ENCODE data around the gene ATL3.
"Not testable (repeated sequence)": the region's sequence is repeated elsewhere in the genome, so short reads cannot be mapped to it uniquely, and the experiment has no call there.

The ATL3 gene

DNA sequence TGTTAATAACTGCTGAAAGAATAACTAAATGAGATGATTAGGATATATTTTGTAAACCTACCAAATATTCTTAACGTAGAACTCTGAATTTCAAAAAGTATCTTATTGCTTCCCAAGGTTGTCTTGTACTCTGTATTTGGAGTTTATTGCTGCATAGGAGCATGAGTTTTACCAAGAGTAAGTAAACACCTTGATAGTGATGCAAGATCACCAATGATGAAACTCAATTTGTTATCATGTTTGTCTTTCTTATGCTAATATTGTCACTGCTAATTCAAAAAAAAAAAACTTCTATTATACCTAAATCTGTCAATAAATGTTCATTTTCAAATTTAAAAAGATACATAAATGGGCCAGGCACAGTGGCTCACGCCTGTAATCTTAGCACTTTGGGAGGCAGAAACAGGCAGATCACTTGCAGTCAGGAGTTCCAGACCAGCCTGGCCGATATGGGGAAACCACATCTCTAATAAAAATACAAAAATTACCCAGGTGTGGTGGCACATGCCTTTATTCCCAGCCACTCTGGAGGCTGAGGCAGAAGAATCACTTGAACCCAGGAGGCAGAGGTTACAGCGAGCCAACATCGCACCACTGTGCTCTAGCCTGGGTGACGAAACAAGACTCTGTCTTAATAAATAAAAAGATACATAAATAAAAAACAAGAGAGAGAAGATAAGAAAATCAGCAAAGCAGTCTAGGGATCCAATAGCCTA, 84.6 kb downstream of the ATL3 start:
- H3K9ac ChIP-seq (ENCODE audit: low read depth, low read length), result no peak overlapping the region
- TF ChIP-seq EZH2 (IDR thresholded peaks at IDR 0.05; ENCODE audit: borderline replicate concordance, low read depth, low read length, severe bottlenecking), result no peak
- TF ChIP-seq, protein P1, sequence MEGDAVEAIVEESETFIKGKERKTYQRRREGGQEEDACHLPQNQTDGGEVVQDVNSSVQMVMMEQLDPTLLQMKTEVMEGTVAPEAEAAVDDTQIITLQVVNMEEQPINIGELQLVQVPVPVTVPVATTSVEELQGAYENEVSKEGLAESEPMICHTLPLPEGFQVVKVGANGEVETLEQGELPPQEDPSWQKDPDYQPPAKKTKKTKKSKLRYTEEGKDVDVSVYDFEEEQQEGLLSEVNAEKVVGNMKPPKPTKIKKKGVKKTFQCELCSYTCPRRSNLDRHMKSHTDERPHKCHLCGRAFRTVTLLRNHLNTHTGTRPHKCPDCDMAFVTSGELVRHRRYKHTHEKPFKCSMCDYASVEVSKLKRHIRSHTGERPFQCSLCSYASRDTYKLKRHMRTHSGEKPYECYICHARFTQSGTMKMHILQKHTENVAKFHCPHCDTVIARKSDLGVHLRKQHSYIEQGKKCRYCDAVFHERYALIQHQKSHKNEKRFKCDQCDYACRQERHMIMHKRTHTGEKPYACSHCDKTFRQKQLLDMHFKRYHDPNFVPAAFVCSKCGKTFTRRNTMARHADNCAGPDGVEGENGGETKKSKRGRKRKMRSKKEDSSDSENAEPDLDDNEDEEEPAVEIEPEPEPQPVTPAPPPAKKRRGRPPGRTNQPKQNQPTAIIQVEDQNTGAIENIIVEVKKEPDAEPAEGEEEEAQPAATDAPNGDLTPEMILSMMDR (IDR thresholded peaks at IDR 0.05; ENCODE audit: borderline replicate concordance, extremely low read depth, low read length, poor library complexity, severe bottlenecking), result no peak
- H3K27me3 ChIP-seq (ENCODE audit: insufficient read depth, low read length, poor library complexity), result peaks cover 3% of the 10 kb centered on the region
- no peak overlapping the region for H3K4me2 ChIP-seq (ENCODE audit: insufficient read depth, low read length)
- H3K4me1 ChIP-seq (ENCODE audit: insufficient read depth, low read length), result no peaks in the 10 kb centered on the region; the same call in 1 of the 2 replicates
- H3K9me3 ChIP-seq (ENCODE audit: insufficient read depth, low read length, severe bottlenecking), result peaks cover 7% of the 10 kb centered on the region
- H2AFZ ChIP-seq (ENCODE audit: low read depth, low read length), result no peak overlapping the region
- H3K27ac ChIP-seq (ENCODE audit: low read length), result no peak overlapping the region
- no peaks in the 10 kb centered on the region for H3K79me2 ChIP-seq (ENCODE audit: insufficient read depth, low read length)
- H3K36me3 ChIP-seq (ENCODE audit: insufficient read depth, low read length), result no peaks in the 10 kb centered on the region
- no peaks in the 10 kb centered on the region for H4K20me1 ChIP-seq (ENCODE audit: insufficient read depth, low read length)
- no peak for DNase-seq
- H3K4me3 ChIP-seq (ENCODE audit: low read depth in 1 of 2, low read length in 2 of 2), result no peak overlapping the region
- no peak for ATAC-seq (ENCODE audit: insufficient read depth, low read depth)

DNA sequence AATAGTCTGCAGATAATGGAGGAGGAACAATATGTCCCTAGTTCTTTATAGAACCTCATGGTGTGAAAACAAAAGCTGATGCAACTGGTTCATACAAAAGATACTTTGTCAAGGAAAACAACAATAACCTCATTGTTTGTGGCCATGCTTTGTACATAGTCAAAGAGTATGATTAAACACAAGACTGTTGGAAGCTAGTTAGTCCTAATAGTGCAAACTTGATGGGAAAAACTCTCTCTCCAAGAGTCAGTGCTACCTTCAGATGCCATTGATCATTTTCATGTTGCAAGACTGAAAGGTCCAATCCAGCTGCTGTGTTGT, 87.9 kb downstream of the ATL3 start:
- no peak for TF ChIP-seq EZH2 (IDR thresholded peaks at IDR 0.05; ENCODE audit: borderline replicate concordance, low read depth, low read length, severe bottlenecking)
- TF ChIP-seq, protein P1 (IDR thresholded peaks at IDR 0.05; ENCODE audit: borderline replicate concordance, extremely low read depth, low read length, poor library complexity, severe bottlenecking), result no peak
- H3K9ac ChIP-seq (ENCODE audit: low read depth, low read length), result no peak overlapping the region
- H3K4me2 ChIP-seq (ENCODE audit: insufficient read depth, low read length), result no peak overlapping the region
- no peak overlapping the region for H3K27ac ChIP-seq (ENCODE audit: low read length)
- no peak overlapping the region for H2AFZ ChIP-seq (ENCODE audit: low read depth, low read length)
- DNase-seq (no peak), ATAC-seq (ENCODE audit: insufficient read depth, low read depth) (no peak)
- no peaks in the 10 kb centered on the region for H4K20me1 ChIP-seq (ENCODE audit: insufficient read depth, low read length)
- no peaks in the 10 kb centered on the region; the same call in 1 of the 2 replicates for H3K4me1 ChIP-seq (ENCODE audit: insufficient read depth, low read length)
- no peaks in the 10 kb centered on the region for H3K36me3 ChIP-seq (ENCODE audit: insufficient read depth, low read length)
- H3K9me3 ChIP-seq (ENCODE audit: insufficient read depth, low read length, severe bottlenecking), result peaks cover 17% of the 10 kb centered on the region
- no peaks in the 10 kb centered on the region for H3K27me3 ChIP-seq (ENCODE audit: insufficient read depth, low read length, poor library complexity)
- H3K79me2 ChIP-seq (ENCODE audit: insufficient read depth, low read length), result no peaks in the 10 kb centered on the region
- H3K4me3 ChIP-seq (ENCODE audit: low read depth in 1 of 2, low read length in 2 of 2), result no peak overlapping the region

DNA sequence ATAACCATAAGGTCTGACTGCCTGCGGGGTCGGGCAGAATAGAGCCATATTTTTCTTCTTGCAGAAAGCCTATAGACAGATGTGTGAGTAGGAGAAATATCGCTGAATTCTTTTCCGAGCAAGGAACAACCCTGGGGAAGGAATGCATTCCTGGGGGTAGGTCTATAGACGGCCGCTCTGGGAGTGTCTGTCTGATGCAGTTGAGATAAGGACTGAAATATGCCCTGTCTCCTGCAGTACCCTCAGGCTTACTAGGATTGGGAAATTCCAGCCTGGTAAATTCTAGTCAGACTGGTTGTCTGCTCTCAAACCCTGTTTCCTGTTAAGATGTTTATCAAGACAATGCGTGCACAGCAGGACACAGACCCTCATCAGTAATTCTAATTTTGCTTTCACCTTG, 90.0 kb downstream of the ATL3 start:
- not testable (repeated sequence) for H3K4me3 ChIP-seq (ENCODE audit: low read depth in 1 of 2, low read length in 2 of 2); H3K4me2 ChIP-seq (ENCODE audit: insufficient read depth, low read length); H3K36me3 ChIP-seq (ENCODE audit: insufficient read depth, low read length); H3K9ac ChIP-seq (ENCODE audit: low read depth, low read length); H3K4me1 ChIP-seq (ENCODE audit: insufficient read depth, low read length); H4K20me1 ChIP-seq (ENCODE audit: insufficient read depth, low read length); H3K27ac ChIP-seq (ENCODE audit: low read length); H2AFZ ChIP-seq (ENCODE audit: low read depth, low read length); H3K27me3 ChIP-seq (ENCODE audit: insufficient read depth, low read length, poor library complexity); H3K79me2 ChIP-seq (ENCODE audit: insufficient read depth, low read length); ATAC-seq (ENCODE audit: insufficient read depth, low read depth)
- peaks cover 17% of the 10 kb centered on the region for H3K9me3 ChIP-seq (ENCODE audit: insufficient read depth, low read length, severe bottlenecking)
- peak; percentile 24 for DNase-seq

DNA sequence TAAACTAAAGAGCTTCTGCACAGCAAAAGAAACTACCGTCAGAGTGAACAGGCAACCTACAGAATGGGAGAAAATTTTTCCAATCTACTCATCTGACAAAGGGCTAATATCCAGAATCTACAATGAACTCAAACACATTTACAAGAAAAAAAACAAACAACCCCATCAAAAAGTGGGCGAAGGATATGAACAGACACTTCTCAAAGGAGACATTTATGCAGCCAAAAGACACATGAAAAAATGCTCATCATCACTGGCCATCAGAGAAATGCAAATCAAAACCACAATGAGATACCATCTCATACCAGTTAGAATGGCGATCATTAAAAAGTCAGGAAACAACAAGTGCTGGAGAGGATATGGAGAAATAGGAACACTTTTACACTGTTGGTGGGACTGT, 92.3 kb downstream of the ATL3 start:
- peaks cover 17% of the 10 kb centered on the region for H3K9me3 ChIP-seq (ENCODE audit: insufficient read depth, low read length, severe bottlenecking)
- H4K20me1 ChIP-seq (ENCODE audit: insufficient read depth, low read length); H3K79me2 ChIP-seq (ENCODE audit: insufficient read depth, low read length); H3K9ac ChIP-seq (ENCODE audit: low read depth, low read length); DNase-seq; H3K27ac ChIP-seq (ENCODE audit: low read length); H3K4me3 ChIP-seq (ENCODE audit: low read depth in 1 of 2, low read length in 2 of 2); ATAC-seq (ENCODE audit: insufficient read depth, low read depth); H2AFZ ChIP-seq (ENCODE audit: low read depth, low read length); H3K36me3 ChIP-seq (ENCODE audit: insufficient read depth, low read length); H3K4me2 ChIP-seq (ENCODE audit: insufficient read depth, low read length); H3K27me3 ChIP-seq (ENCODE audit: insufficient read depth, low read length, poor library complexity): not testable (repeated sequence)
- peaks cover 15% of the 10 kb centered on the region for H3K4me1 ChIP-seq (ENCODE audit: insufficient read depth, low read length)
